NCI-H187 treated with DMSO at 0.1 percent for 48 hours (cell line): Measurements from ENCODE around the gene LHX1.

ENCODE experiments used
- DNase-seq: peaks from one replicate; lab custom pipeline; 2025; lab: John Stamatoyannopoulos, UW

Gene LHX1

DNA sequence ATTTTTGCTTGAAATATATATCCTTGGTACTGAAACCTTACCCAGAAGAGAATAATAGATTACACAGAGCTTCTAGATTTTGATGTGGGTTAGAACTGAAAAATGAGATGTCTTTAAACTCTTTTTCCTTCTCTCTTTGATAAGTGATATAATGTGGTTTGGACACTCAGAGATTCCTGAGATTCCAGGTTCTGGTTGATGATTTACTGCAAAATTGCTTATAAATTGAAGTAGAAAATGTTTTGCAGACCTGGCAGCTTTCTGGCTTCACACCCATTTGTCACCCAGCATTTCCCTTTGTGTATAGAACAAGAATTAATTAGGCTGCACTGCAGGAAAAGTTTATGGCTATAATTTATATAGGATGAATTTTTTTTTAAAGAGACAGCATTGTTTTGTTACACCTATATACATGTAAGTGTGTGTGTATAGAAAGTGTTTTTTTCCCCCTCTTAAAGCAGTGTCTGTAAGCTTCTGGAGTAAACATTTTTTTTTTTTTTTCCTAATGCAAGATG lies 35.0 kb downstream of the LHX1 start:
- no peak for DNase-seq

DNA sequence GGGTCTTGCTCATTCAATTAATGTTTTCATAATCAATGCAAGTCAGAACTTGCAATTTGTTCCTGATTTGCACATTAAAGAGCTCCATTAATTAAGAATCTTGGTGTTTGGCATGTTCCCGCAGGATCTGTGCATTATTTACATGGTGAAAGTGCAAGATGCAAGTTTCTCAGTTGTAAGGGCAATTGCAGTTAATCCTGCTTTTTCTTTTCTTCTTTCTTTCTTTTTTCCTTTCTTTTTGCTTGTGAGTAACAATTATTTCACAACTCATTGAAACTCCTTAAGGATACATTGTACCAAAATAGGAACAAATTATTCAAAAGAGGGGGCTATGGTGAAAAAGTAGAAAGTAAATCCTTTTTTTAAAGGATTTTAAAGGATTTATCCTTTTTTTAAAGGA lies 35.6 kb downstream of the LHX1 start:
- no peak for DNase-seq

DNA sequence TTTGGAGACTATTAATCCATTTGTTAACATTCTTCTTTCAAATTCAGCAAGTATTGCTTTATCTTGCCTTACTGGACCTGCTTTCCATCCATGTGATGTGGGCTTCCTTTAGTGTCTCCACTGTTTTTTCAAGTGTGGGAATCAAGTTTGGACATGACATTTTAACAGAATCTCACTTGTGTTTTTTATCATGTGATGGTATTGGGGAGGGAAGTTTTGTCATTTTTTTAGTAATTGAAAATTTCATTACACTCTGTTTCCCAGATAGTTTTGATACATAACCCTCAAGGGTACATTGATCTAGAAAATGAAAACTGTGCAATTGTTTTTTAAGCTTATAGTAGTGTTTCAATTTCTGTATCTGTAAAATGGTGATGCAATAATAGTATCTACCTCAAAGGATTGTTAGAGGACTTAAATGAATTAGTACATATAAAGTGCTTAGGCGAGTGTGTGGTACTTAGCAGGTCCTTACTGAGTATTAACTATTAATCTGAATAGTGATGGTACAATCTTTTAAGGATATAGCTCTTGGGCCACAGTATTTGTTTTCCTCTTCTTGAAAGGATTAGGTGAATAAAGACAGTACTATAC lies 38.7 kb downstream of the LHX1 start:
- no peak for DNase-seq

DNA sequence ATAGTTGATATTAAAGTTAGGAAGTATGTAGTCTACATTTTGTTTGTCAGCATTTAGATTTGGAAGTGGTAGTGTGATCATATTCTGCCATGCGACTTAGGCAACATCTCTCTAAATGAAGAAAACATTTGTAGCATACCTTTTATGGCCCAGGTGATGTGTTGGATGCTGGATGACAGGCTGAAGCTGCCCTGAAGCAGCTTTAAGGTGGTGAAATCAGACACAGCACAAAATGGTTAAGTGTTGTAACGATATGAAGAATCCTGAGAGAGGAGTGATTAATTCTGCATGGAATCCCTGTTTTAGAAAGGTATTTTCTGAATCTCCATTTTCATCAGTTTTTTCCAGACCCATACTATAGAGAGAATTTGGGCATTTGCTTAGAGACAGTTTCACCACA lies 39.8 kb downstream of the LHX1 start:
- DNase-seq, result no peak

DNA sequence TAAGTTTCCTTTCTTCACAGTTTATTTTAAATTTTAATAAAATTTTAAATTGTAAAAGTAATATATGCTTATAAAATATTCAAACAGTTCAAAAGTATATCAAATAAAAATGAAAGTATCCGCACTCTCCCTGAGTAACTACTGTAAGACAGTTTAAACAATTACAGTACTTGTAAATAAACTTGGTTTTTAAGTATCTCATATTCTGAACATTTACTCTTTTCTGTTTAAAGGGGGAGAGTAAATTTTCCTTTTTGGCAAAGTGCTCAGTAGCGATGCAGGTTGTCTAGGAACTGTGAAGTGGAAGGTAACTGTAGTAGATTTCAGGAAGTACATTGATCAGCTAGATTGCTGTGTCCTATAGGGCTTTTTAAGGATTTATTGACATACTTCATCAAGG lies 40.3 kb downstream of the LHX1 start:
- DNase-seq, result no peak

DNA sequence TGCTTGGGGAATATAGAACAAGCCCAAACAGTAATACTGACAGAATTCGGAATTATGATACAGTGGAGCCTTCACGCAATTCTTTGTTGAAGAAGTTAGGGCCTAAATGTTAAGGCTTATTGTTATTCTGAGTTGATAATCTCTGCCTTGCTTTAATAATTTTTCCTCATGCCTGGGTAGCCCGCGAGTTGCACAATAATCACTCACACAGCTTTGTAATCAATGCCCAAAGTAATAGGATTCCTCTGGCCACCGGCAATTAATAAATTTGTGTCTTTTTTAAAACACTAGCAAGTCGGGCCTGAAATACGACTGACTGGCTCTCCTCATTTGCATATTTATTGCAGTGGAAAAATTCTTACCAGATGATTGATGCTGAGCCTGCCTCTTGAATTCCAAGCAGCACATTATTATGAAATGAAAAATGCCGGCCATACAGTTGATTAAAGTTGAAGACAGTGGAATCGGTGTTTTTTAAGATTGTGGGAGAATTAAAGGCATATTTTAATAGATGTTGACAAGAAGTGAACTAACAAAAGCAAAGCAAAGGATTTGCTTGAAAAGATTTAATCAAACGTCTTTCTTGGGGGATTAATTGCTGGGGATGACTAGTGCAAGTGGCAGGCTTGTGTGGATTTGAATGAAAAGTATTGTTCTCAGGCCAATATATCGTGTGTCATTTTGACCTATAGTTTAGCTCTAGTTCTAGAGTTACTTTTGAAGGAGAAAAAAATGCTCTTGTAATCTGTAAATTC lies 41.7 kb downstream of the LHX1 start:
- no peak for DNase-seq

DNA sequence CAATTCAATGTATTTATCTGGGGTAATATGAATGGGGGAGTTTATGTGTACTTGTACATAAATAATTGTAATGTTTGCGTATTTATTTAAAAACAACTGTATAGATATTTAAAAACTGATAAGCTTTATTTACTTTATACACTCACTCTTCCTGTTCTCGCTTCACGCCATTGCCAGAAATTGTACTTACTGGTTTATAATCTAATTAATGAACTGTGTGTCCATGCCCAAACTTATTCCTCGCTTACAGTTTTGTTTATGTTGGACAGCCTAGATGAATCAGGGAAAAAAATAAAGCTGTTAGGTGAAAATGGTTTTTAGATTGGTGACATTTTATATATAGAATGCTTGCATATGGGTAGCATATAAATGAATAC lies 42.3 kb downstream of the LHX1 start:
- DNase-seq, result no peak

DNA sequence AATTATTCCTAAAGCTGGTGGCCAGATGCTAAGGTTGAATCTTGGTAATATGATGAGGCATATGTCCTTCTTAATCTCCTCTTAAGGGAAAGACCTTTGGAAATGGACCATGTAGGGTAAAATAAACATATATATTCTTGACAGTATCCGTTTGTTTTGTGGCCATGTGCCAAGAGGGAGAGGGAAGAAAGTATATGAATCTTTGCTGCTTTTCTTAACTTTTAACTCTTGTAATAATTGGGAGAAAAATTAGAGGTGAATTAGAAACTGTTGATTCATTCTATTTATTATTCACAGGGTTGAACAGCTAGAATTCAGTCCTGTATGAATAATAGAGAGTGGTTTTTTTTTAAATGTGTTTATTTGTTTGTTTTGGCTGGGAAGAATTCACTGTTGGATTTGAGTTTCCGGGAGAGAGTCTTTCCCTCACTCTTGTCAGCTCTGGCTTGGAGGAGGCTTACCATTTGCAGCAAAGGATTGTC lies 43.0 kb downstream of the LHX1 start:
- no peak for DNase-seq

DNA sequence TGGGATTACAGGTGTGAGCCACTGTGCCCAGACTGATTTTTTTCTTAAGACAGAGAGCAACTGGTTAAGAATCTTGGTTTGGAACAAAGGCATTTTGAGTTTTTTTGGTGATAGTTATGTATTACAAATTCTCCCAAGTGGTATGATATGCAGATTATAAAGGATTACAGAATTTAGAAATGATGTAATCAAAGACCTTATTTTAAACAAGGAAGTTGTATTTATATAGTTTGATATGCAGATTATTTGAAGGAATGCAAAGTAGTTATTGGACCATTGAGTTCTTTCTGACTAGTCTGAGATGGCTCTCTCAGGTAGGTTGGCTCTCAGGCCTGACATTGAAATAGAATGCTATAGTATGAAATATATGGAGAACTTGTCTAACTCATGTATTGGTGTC lies 46.3 kb downstream of the LHX1 start:
- no peak for DNase-seq

DNA sequence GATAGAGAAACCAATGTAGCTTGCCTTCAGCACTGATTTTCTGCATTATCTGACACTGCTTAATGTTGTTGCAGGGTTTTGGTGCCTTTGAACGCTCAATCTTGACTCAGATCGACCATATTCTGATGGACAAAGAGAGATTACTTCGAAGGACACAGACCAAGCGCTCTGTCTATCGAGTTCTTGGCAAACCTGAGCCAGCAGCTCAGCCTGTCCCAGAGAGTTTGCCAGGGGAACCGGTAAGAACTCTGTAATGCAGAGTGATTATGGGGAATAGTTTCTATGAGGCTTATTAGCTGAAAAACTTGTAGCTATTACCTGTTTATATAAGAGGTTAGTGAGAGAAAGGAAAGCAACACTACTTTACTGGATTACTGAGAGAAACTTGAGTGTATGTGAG lies 51.9 kb downstream of the LHX1 start:
- no peak for DNase-seq

DNA sequence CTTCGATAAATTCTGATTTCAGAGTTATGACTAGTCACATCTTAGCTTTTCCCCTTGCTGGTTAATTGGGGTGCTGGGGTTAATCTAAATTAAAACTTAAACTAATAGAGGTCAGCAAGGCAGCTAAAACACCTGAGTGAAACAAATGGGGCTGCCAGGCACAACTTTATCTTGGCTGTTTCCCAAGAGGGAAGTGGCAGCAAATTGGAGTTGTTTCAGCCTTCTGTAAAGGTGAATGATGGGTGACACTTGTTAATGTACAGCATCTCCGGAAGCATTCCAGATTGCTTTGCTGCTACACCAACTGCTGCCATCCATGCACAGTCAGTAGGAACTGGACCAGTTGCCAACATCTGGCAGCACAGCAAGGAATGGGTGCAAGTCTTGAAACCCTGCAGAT lies 55.4 kb downstream of the LHX1 start:
- no peak for DNase-seq

DNA sequence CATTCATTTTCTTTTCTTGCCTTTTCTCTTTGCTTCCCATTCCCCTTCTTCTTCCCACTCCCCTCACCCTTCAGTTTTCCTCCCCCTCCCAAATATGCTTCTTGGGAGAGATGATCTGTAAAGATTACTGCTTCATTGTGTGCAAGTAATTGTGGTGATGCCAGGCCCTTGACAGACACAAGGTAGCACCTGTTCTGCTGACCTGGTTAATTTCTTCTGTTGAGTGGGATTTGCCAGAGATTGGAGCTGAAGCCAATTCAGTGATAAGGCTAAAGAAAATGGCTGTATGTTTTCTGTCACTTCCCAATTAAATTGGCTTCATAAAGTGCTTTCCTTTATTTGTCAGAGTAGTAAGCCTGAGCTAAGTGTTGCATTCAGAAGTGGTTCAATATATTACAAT lies 56.0 kb downstream of the LHX1 start:
- peak; percentile 22 for DNase-seq
